Kidney tubule cell (primary cell): ENCODE results near the gene NUMBL.
"Not testable (repeated sequence)": the region's sequence is repeated elsewhere in the genome, so short reads cannot be mapped to it uniquely, and the experiment has no call there.

ENCODE experiments used
- DNase-seq: peaks from one replicate; pipeline ENCODE4 v3.0.0-alpha.2; 2018; ENCODE audit warnings: low spot score

NUMBL gene

GRCh38 chr19:40690050-40690692, at the start of gene NUMBL:
TSS of gene NUMBL (minus strand) at chr19:40690651. CDS start at chr19:40690483, 168 bp downstream.
- DNase-seq = no peak

- DNase-seq = no peak
These were observed 48.8 kb upstream of the NUMBL start for GRCh38 chr19:40739030-40739839.

DNA sequence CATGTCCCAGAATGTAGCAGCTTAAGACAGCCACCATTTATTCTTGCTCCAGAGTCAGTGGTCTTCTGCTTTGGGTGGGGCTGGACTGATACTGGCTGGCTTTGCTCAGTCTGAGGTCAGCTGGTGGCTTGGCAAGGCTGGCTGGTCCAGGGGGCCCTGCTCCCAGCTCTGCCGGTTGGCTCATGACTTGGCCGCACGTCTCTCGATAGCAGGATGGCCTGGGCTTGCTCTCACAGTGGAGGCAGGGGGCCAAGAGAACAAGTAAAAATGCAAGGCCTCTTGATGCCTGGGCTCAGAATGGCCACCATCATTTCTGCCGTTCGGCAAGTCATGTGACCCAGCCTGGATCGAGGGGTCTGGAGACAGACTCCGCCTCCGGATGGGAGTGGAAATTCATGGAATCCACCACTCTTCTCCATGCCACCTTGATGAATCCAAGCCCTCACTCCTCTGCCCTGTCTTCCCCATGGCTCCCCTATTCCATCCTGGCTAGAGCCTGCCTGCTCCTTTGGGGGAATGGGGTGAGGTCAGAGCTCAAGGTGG, 46.7 kb upstream of the NUMBL start:
- no peak for DNase-seq

DNA sequence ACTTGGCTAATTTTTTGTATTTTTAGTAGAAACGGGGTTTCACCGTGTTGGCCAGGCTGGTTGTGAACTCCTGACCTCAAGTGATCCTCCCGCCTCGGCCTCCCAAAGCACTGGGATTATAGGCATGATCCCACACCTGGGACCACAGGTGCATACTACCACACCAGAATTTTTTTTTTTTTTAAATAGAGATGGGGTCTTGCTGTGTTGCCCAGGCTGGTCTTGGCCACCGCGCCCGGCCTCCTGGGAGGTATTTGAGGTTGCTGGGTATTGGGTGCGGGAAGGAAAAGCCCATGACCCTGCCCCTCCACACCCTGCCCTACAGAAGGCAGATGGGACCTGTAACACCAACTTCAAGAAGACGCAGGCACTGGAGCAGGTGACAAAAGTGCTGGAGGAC, 46.2 kb upstream of the NUMBL start:
- DNase-seq = no peak

GRCh38 chr19:40735013-40735771, 44.7 kb upstream of the NUMBL start:
- no peak for DNase-seq

- no peak for DNase-seq
These were observed 42.7 kb upstream of the NUMBL start for GRCh38 chr19:40733149-40733548.

DNA sequence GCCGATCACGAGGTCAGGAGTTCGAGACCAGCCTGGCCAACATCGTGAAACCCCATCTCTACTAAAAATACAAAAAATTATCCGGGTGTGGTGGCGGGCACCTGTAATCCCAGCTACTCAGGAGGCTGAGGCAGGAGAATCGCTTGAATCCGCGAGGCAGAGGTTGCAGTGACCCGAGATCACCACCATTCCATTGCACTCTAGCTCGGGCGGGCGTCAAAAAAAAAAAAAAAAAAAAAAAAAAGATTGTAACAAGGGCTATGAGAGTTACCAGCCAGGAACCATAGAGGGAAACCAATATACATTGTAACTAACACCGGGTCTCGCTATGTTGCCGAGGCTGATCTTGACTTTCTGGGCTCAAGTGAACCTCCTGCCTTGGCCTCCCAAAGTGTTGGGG, 41.9 kb upstream of the NUMBL start:
- DNase-seq = not testable (repeated sequence)

DNA sequence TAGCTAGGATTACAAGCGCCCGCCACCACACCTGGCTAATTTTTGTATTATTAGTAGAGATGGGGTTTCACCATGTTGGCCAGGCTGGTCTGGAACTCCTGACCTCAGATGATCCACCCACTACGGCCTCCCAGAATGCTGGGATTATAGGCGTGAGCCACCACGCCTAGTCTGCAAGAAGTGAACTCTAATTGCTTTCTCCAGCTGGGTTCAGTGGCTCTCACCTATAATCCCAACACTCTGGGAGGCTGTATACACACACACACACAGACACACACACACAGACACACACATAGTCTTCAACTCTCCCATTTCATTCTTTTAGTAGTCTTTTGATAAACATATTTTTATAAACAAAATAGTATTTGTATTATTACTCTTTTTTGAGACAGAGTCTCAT, 39.6 kb upstream of the NUMBL start:
- DNase-seq = not testable (repeated sequence)

GRCh38 chr19:40726279-40726678, 35.8 kb upstream of the NUMBL start:
- no peak for DNase-seq

- DNase-seq = no peak
These were observed 34.4 kb upstream of the NUMBL start for GRCh38 chr19:40724855-40725254.

GRCh38 chr19:40724315-40724714, 33.9 kb upstream of the NUMBL start:
- DNase-seq = no peak

- no peak for DNase-seq
These were observed 33.3 kb upstream of the NUMBL start for GRCh38 chr19:40723661-40724254.

GRCh38 chr19:40721936-40722661, 31.6 kb upstream of the NUMBL start:
- peak; percentile 66 for DNase-seq

GRCh38 chr19:40721140-40721486, 30.7 kb upstream of the NUMBL start:
- DNase-seq = no peak

GRCh38 chr19:40719414-40719894, 29.0 kb upstream of the NUMBL start:
- peak; percentile 48 for DNase-seq

GRCh38 chr19:40718774-40719391, 28.4 kb upstream of the NUMBL start:
- DNase-seq = peak; percentile 78

DNA sequence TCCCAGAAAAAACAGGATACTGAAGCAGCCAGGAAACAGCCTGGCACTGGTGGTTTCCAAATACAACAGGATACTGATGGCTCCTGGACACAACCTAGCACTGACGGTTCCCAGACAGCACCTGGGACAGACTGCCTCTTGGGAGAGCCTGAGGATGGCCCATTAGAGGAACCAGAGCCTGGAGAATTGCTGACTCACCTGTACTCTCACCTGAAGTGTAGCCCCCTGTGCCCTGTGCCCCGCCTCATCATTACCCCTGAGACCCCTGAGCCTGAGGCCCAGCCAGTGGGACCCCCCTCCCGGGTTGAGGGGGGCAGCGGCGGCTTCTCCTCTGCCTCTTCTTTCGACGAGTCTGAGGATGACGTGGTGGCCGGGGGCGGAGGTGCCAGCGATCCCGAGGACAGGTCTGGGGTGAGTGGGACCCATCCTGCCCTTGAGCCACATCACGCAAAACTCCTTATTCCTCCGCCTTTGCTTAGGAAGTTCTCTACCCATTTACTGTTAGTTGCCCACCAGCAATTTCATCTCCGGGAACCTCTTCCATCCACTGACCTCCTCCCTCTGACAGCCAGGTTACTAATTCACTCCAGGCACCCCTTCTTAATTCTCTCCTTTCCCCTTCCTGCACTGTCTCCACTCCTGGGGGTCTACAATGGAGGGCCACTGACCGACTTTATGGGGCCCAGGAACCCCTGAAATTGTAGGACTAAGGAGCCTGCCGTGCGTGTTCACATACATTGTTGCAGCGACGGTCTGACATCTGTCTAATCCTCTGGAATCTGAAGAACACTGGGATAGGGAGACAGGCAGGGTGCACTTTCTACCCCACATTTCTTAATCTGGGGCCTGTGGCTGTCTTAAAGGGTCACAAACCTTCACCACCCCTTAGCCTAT, 27.7 kb upstream of the NUMBL start:
- peak; percentile 44 for DNase-seq

DNA sequence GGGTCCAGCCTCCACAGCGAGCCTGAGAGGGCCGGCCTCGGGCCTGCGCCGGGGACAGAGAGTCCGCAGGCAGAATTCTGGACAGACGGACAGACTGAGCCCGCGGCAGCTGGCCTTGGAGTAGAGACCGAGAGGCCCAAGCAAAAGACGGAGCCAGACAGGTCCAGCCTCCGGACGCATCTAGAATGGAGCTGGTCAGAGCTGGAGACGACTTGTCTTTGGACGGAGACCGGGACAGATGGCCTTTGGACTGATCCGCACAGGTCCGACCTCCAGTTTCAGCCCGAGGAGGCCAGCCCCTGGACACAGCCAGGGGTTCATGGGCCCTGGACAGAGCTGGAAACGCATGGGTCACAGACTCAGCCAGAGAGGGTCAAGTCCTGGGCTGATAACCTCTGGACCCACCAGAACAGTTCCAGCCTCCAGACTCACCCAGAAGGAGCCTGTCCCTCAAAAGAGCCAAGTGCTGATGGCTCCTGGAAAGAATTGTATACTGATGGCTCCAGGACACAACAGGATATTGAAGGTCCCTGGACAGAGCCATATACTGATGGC, 27.0 kb upstream of the NUMBL start:
- no peak for DNase-seq

DNA sequence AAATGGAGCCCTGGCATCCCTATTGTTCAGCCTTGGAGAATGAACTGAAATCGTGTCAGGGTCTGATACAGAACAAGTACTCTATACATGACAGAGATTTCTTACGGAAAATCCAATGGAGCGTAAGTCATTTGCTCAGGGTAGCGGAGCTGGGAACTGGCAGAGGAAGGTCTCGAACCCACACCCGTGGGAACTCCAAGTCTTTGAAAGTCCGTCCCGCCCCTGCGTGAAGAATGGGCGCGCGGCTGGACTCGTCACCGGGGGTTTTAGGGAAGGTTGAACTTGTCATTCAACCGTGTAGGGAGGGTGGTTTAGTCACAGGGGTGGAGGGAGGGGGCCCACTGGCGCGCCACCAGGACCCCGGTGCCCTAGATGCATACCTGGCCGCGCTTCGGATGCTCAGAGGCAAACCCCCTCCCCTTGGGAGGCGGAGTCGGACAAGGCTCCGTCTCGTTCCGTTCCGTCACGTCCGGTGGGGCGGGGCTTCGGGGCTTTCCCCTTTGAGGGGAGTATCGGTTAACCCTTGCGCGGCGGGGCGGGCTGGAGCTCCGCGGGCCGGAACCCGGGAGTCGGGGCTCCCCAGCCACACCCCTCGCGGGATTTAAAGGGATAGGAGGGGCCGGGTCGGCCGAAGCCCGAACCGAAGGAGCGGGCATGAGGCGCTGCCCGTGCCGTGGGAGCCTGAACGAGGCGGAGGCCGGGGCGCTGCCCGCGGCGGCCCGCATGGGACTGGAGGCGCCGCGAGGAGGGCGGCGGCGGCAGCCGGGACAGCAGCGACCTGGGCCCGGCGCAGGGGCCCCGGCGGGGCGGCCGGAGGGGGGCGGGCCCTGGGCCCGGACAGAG, 26.3 kb upstream of the NUMBL start, which contains the start of the genes COQ8B and ITPKC:
Gene COQ8B (minus strand): TSS at position 405 of the 843 bp plus-strand sequence. CDS start 2,254 bp downstream, outside the sequence.
Gene ITPKC (plus strand): TSS at position 631 of the 843 bp plus-strand sequence. CDS start 24 bp downstream, at position 655.
- DNase-seq = peak; percentile 100
